22Rv1 (cell line): ENCODE measurements around the gene PEX6.

Experiments used
- CTCF ChIP-seq: fragments of 450-650 bp; IDR thresholded peaks from 2 replicates; pipeline ENCODE4 v1.5.1; 2017; ENCODE audit warnings: mild to moderate bottlenecking
- ZFX ChIP-seq: fragments of 450-650 bp; IDR thresholded peaks from 2 replicates; pipeline ENCODE4 v1.6.1; 2017; ENCODE audit warnings: antibody characterized with exemption, borderline replicate concordance

GRCh38 chr6:42936398-42936797, 42.6 kb downstream of the PEX6 start:
- TF ChIP-seq CTCF (no peak), ZFX (no peak)
